GM12873 (cell line): Measurements from ENCODE around the gene OSBP2.

ENCODE experiments used
- CTCF ChIP-seq: IDR thresholded peaks from 2 replicates; pipeline ENCODE4 v1.5.1; 2012; ENCODE audit warnings: low read depth, mild to moderate bottlenecking, moderate library complexity, low read length, control low read depth; ENCODE audit not compliant: insufficient read depth; ENCODE audit errors: missing control alignments

The OSBP2 gene

GRCh38 chr22:30879415-30879797, 184.7 kb downstream of the OSBP2 start:
- TF ChIP-seq CTCF, result no peak

GRCh38 chr22:30880181-30880601, 185.5 kb downstream of the OSBP2 start:
- no peak for TF ChIP-seq CTCF

- no peak for TF ChIP-seq CTCF
Observed at GRCh38 chr22:30880847-30881246, 186.2 kb downstream of the OSBP2 start.

GRCh38 chr22:30881361-30882183, 186.9 kb downstream of the OSBP2 start:
- no peak for TF ChIP-seq CTCF

GRCh38 chr22:30882184-30882717, 187.6 kb downstream of the OSBP2 start:
- TF ChIP-seq CTCF, result no peak

GRCh38 chr22:30882974-30883533, 188.4 kb downstream of the OSBP2 start:
- TF ChIP-seq CTCF, result no peak

- no peak for TF ChIP-seq CTCF
Observed at GRCh38 chr22:30883586-30884145, 189.0 kb downstream of the OSBP2 start.
